Measurements from ENCODE around the gene NUDC.
"Not testable (repeated sequence)": the region's sequence is repeated elsewhere in the genome, so short reads cannot be mapped to it uniquely, and the experiment has no call there.

DNA sequence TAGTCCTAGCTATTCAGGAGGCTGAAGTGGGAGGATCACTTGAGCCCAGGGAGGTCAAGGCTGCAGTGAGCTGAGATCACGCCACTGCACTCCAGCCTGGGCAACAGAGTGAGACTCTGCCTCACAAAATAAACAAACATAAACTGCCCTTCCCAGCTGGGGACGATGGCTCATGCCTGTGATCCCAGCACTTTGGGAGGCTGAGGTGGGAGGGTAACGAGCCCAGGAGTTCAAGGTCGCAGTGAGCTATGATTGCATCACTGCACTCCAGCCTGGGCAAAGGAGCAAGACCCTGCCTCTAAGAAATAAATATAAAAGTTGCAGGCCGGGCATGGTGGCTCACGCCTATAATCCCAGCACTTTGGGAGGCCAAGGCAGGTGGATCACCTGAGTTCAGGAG, 39.9 kb upstream of the NUDC start:
- TF ChIP-seq CTCF (IDR thresholded peaks at IDR 0.05); POLR2A (IDR thresholded peaks at IDR 0.05); POLR2AphosphoS5 (IDR thresholded peaks at IDR 0.05; ENCODE audit: insufficient read depth in 1 of 2, low read depth in 1 of 2): not testable (repeated sequence)

All from vagina (tissue), 2 donors.